CD4-positive, alpha-beta T cell (primary cell): ENCODE data around the gene SLC35F1. TPM values are rescaled to one million over a fixed set of nuclear protein-coding genes. Genes with fewer than 3 reads are reported as not detected.

Source experiments
- ATAC-seq: fragments of 200-7000 bp; cut with Tn5 transposase; one replicate; pipeline ENCODE4 v1.10.0; 2022; ENCODE audit warnings: mild to moderate bottlenecking; ENCODE audit not compliant: poor library complexity
- CTCF ChIA-PET: fragments of 350-600 bp; sonication (Branson Sonifier 250); formaldehyde crosslinking; loops from one replicate; lab custom pipeline; 2021; ENCODE audit warnings: antibody characterized with exemption, inconsistent platforms; lab: Charles Lee
- POLR2A ChIA-PET: fragments of 350-600 bp; sonication (Branson Sonifier 250); formaldehyde crosslinking; loops from one replicate; lab custom pipeline; 2021; ENCODE audit warnings: antibody characterized with exemption, inconsistent platforms; lab: Charles Lee
- DNase-seq, 14 experiments: peaks; one replicate each; pipeline ENCODE4 v3.0.0-alpha.2; 2013 to 2020; ENCODE audit warnings: mixed read lengths in 2 of 14
- H3K27ac ChIP-seq, 2 donors: one replicate each; pipeline versions ENCODE4 v1.5.1 to v1.7.0; 2013; ENCODE audit warnings: low read length in 2 of 2, low read depth in 1 of 2, mild to moderate bottlenecking in 1 of 2
- H3K27me3 ChIP-seq, 2 experiments: 1 replicate in 1 of 2; 2 replicates in 1 of 2; pipeline versions ENCODE4 v1.6.1 to v1.7.0; 2013; ENCODE audit warnings: low read length in 2 of 2, control low read depth in 1 of 2, mild to moderate bottlenecking in 1 of 2, moderate library complexity in 1 of 2; ENCODE audit not compliant: insufficient read depth in 2 of 2, control insufficient read depth in 1 of 2
- H3K36me3 ChIP-seq: one replicate; pipeline ENCODE4 v1.6.1; 2013; ENCODE audit warnings: low read length, control low read depth; ENCODE audit not compliant: insufficient read depth
- H3K4me1 ChIP-seq: one replicate; pipeline ENCODE4 v1.6.1; 2013; ENCODE audit warnings: low read length, control low read depth; ENCODE audit not compliant: insufficient read depth
- H3K4me3 ChIP-seq: one replicate; pipeline ENCODE4 v1.5.1; 2013; ENCODE audit warnings: mild to moderate bottlenecking, low read length, moderate library complexity
- H3K9me3 ChIP-seq, 2 experiments: 1 replicate in 1 of 2; 2 replicates in 1 of 2; pipeline versions ENCODE4 v1.6.1 to v1.7.0; 2013; ENCODE audit warnings: low read length in 2 of 2, mild to moderate bottlenecking in 2 of 2, control low read depth in 1 of 2, moderate library complexity in 1 of 2; ENCODE audit not compliant: control insufficient read depth in 1 of 2, insufficient read depth in 1 of 2
- H3K27ac Mint-ChIP-seq: one replicate; pipeline ENCODE4 v1.8.0; 2020; ENCODE audit warnings: mixed read lengths
- H3K27me3 Mint-ChIP-seq: one replicate; pipeline ENCODE4 v1.8.0; 2021; ENCODE audit warnings: mixed read lengths
- H3K36me3 Mint-ChIP-seq: one replicate; pipeline ENCODE4 v1.8.0; 2021; ENCODE audit warnings: low read depth, mixed read lengths
- H3K4me1 Mint-ChIP-seq: one replicate; pipeline ENCODE4 v1.8.0; 2021; ENCODE audit warnings: low read depth, mixed read lengths
- H3K4me3 Mint-ChIP-seq: one replicate; pipeline ENCODE4 v1.8.0; 2020; ENCODE audit warnings: mild to moderate bottlenecking, mixed read lengths
- H3K9me3 Mint-ChIP-seq: one replicate; pipeline ENCODE4 v1.8.0; 2020; ENCODE audit warnings: mixed read lengths
- CTCF ChIP-seq: fragments of 200-600 bp; IDR thresholded peaks from one replicate; pipeline ENCODE4 v1.8.0; 2022; ENCODE audit warnings: antibody characterized with exemption, mild to moderate bottlenecking
- intact Hi-C, 2 experiments: fragments of 100-400 bp; cut with DNase I in 1 of 2; cut with micrococcal nuclease in 1 of 2; formaldehyde crosslinking; loops; one replicate each; pipeline versions ENCODE4 v1.15.1 to v1.9.0; 2023 to 2025; cut with DNase I, micrococcal nuclease
- total RNA-seq, 174 experiments: library from RNA in 2 of 174; stranded (reverse) in 2 of 174; gene quantifications; one replicate each; pipeline ENCODE4 v1.2.3 and lab custom pipeline; 2021 to 2026

SLC35F1 gene
- total RNA-seq, 2 experiments from 2014 or later = not detected

- H3K36me3 ChIP-seq = no peaks in the 10 kb centered on the region
- CTCF ChIA-PET = no interaction called here
- H3K4me1 Mint-ChIP-seq = no peaks in the 10 kb centered on the region
- TF ChIP-seq CTCF = no peak
- no peaks in the 10 kb centered on the region for H3K9me3 Mint-ChIP-seq
- H3K4me3 ChIP-seq = no peak overlapping the region
- H3K36me3 Mint-ChIP-seq = peaks cover 1% of the 10 kb centered on the region
- POLR2A ChIA-PET = no interaction called here
- H3K4me3 Mint-ChIP-seq = no peak overlapping the region
- H3K27ac Mint-ChIP-seq = no peak overlapping the region
- peaks cover 0 to 6% of the 10 kb centered on the region in 2 experiments for H3K27me3 ChIP-seq
- no peaks in the 10 kb centered on the region for H3K9me3 ChIP-seq
- no peaks in the 10 kb centered on the region for H3K4me1 ChIP-seq
- DNase-seq = no peak
- peaks cover 25% of the 10 kb centered on the region for H3K27me3 Mint-ChIP-seq
- intact Hi-C loops = no loop called here
- H3K27ac ChIP-seq = no peak overlapping the region
- no peak for ATAC-seq
These were observed 178.6 kb downstream of the SLC35F1 start for GRCh38 chr6:118085665-118086064.

- intact Hi-C loops = no loop called here
- Histone ChIP-seq H3K4me1 (no peaks in the 10 kb centered on the region), H3K27ac (no peak overlapping the region), H3K27me3 (peaks cover 0 to 6% of the 10 kb centered on the region in 2 experiments), H3K36me3 (no peaks in the 10 kb centered on the region), H3K4me3 (no peak overlapping the region), H3K9me3 (no peaks in the 10 kb centered on the region)
- DNase-seq = no peak
- ChIA-PET CTCF (no interaction called here), POLR2A (no interaction called here)
- no peak overlapping the region for H3K27ac Mint-ChIP-seq
- H3K4me1 Mint-ChIP-seq = no peaks in the 10 kb centered on the region
- H3K9me3 Mint-ChIP-seq = peaks cover 2% of the 10 kb centered on the region
- H3K4me3 Mint-ChIP-seq = no peak overlapping the region
- peaks cover 20% of the 10 kb centered on the region for H3K27me3 Mint-ChIP-seq
- peaks cover 3% of the 10 kb centered on the region for H3K36me3 Mint-ChIP-seq
- no peak for ATAC-seq
- TF ChIP-seq CTCF = no peak
These were observed 179.1 kb downstream of the SLC35F1 start for GRCh38 chr6:118086159-118086558.

GRCh38 chr6:118092086-118092485, 185.0 kb downstream of the SLC35F1 start:
- no peak overlapping the region for H3K27ac ChIP-seq

More at GRCh38 chr6:118092086-118092485, 185.0 kb downstream of the SLC35F1 start:
- no peak overlapping the region for H3K27ac Mint-ChIP-seq
- no peak overlapping the region for H3K4me3 Mint-ChIP-seq
- H3K27me3 Mint-ChIP-seq = peaks cover 14% of the 10 kb centered on the region
- no peaks in the 10 kb centered on the region for H3K4me1 Mint-ChIP-seq
- Histone ChIP-seq H3K9me3 (peaks cover 0 to 11% of the 10 kb centered on the region in 2 experiments), H3K4me3 (no peak overlapping the region), H3K4me1 (no peaks in the 10 kb centered on the region), H3K27me3 (peaks cover 0 to 3% of the 10 kb centered on the region in 2 experiments), H3K36me3 (no peaks in the 10 kb centered on the region)
- TF ChIP-seq CTCF = no peak
- ChIA-PET POLR2A (no interaction called here), CTCF (no interaction called here)
- intact Hi-C loops = no loop called here
- peaks cover 9% of the 10 kb centered on the region for H3K9me3 Mint-ChIP-seq
- H3K36me3 Mint-ChIP-seq = peaks cover 3% of the 10 kb centered on the region
- DNase-seq (no peak), ATAC-seq (no peak)
